HG03064 (cell line): Measurements from ENCODE around the gene SYPL2.
"Not testable (repeated sequence)": the region's sequence is repeated elsewhere in the genome, so short reads cannot be mapped to it uniquely, and the experiment has no call there.

ENCODE experiments used
- ATAC-seq: cut with Tn5 transposase; IDR thresholded peaks from one replicate; pipeline ENCODE4 v1.9.1; 2021; ENCODE audit warnings: low read depth; ENCODE audit not compliant: unreplicated experiment

The SYPL2 gene

GRCh38 chr1:109466452-109467300, at the start of gene SYPL2:
TSS of gene SYPL2 (plus strand) at chr1:109466546. CDS start at chr1:109466844, 298 bp downstream.
- no peak for ATAC-seq

GRCh38 chr1:109423498-109423897, 42.8 kb upstream of the SYPL2 start:
- no peak for ATAC-seq

- peak; percentile 23 for ATAC-seq
Measured at GRCh38 chr1:109425391-109426280, 40.7 kb upstream of the SYPL2 start.

DNA sequence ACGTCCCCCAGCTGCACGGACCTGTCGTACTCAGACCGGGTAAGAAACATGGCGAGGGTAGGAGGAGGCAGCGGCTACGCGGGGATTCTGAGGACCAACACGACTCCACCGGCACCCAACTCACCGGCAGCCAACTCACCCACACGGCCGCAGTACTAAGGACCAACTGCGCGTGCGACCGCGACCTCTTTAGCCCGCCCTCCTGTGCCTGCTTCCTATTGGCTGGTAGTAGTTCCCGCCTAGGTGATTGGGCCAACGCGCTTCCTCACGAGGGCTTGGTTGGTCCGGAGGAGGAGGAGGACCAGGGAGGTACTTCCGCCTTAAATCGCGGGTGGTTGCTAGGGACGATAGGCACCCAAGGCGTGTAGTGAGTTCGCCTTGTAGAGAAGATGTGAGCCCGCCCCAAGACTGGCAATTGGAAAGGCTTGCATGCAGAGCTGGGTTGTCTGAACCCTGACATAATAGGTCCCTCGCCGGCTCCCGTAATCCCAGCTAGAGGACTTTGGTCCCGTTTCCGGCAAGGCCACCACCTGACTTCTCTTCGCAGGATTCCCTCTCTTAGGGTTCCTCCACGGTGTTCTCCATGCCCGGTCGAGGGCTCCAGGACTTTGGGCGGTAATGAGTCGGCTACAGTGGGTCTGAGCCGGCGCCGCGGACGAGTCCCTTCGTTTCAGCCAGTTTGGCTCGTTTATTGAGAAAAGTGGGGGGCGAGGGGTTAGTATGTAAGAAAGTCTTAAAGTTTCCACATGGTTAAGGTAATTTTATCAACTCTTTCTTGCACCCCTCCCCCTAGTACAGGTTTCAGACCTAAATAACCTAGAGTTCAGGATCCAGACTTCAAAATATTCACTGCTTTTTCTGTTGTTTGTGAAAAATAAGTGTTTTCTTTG, 39.8 kb upstream of the SYPL2 start, which contains the start of gene PSMA5:
PSMA5 (minus strand) TSS at position 168 of the 890 bp plus-strand sequence; CDS start at position 50, 118 bp downstream.
- ATAC-seq, result peak; percentile 96

- no peak for ATAC-seq
Measured at GRCh38 chr1:109427171-109427467, 39.2 kb upstream of the SYPL2 start.

GRCh38 chr1:109432336-109432735, 34.0 kb upstream of the SYPL2 start:
- no peak for ATAC-seq

- ATAC-seq, result no peak
Measured at GRCh38 chr1:109433322-109433721, 33.0 kb upstream of the SYPL2 start.

DNA sequence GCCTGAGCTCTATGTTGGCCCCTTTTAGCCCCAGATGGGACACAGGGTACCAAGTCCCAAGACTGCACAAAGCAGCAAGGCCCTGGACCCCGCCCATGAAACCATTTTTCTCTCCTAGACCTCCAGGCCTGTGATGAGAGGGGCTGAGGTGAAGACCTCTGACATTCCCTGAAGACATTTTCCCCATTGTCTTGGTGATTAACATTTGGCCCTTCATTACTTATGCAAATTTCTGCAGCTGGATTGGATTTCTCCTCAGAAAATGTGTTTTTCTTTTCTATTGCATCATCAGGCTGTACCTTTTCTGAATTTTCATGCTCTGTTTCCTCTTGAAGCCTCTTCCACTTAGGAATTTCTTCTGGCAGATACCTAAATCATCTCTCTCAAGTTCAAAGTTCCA, 31.9 kb upstream of the SYPL2 start:
- ATAC-seq, result no peak

DNA sequence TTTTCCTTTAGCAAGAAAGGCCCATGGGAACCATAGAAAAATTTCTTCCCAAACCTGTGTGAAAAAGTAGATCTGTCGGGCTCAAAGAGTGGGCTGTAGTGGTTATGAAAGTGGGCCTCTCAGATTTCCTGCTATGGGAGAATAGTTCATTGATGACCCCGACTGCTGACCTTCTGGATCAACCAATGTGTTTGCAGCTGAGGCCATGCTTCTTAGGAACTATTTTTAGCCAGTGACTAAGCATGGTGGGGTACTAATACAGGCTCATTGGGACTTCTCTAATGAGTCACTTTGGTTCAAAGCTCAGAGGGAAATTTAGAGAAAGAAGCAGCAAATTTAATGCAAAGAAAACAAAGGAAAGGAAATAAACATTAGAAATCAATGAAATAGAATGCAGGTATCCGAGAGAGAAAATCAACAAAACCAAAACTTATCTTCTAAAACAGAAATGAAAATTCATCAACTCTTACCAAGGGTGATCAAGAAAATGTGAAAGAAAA, 27.5 kb upstream of the SYPL2 start:
- no peak for ATAC-seq

GRCh38 chr1:109441069-109441468, 25.3 kb upstream of the SYPL2 start:
- no peak for ATAC-seq

DNA sequence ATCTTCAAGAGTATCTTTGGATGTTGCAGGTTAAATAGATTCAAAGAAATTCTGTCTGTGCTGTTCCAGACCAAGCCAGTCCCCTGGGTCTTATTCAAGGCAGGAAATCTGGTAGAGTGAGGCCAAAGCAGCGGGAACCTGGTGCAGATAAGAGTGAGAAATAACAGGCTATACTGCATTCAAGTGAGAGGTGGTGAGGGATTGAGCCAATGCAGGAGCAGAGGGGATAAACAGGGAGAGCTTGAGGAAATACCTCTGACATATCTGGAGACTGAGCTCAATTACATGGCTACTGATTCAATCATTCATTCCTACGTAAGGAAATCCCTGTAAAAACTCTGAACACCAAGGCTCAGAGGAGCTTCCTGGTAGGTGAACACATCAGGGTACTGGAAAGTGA, 22.9 kb upstream of the SYPL2 start:
- no peak for ATAC-seq

DNA sequence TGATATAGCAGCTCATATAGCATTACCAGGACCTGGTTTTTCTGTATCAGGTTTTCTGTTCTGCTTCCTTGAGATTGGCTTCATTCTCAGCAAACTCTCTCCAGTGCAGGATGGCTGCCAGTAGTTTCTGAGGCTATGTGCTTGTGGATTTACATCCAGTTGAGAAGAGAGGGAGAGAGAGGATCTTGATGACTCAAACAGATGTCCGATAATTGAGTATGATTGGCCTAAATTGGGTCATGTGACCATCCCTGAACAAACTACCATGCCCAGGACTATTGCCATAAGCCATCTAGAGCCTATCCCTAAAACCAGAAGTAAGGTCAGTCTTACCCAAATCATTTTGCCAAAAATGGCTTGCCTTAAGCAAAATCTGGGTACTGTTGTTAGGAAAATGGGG, 22.0 kb upstream of the SYPL2 start:
- no peak for ATAC-seq

GRCh38 chr1:109445949-109446695, 20.2 kb upstream of the SYPL2 start:
- not testable (repeated sequence) for ATAC-seq

GRCh38 chr1:109447524-109447923, 18.8 kb upstream of the SYPL2 start:
- no peak for ATAC-seq

GRCh38 chr1:109454497-109455133, 11.7 kb upstream of the SYPL2 start:
- no peak for ATAC-seq

- ATAC-seq, result no peak
Measured at GRCh38 chr1:109457819-109458218, 8.5 kb upstream of the SYPL2 start.

GRCh38 chr1:109466125-109466451, 258 bp upstream of the SYPL2 start:
- no peak for ATAC-seq

DNA sequence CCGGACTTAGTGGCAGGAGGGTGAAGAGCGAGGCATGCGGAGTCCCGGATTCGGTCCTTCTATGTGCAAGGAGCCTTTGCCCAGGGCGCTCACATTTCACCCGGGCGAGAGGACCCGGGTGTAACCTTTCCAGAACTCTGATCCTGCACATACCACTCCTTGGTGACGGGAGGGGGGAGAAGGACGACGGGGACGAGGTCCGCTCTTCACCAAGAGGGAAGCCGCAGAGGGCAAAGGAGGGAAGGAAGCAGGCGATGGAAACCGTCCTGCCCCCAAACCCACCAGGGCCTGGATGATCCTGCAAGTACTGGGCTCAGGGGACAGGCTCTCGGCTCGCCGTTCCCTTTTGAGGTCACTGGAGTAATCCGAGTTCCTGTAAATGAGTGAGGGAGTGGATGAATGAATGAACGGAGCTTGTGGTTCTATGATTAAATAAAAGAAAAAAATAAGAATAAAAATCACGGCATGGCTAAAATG, 993 bp downstream of the SYPL2 start:
- no peak for ATAC-seq

GRCh38 chr1:109468061-109468460, 1.7 kb downstream of the SYPL2 start:
- no peak for ATAC-seq
